Measurements from ENCODE around the gene PLA2G10.
"Not testable (repeated sequence)": the region's sequence is repeated elsewhere in the genome, so short reads cannot be mapped to it uniquely, and the experiment has no call there.

GRCh38 chr16:14702672-14703071 lies 8.6 kb upstream of the PLA2G10 start:
- TF ChIP-seq CTCF, POLR2A, POLR2AphosphoS5, EP300 (IDR thresholded peaks at IDR 0.05): not testable (repeated sequence)
